H1 (cell line): Measurements from ENCODE around the gene RPL7A. TPM values are rescaled to one million over a fixed set of nuclear protein-coding genes. Genes with fewer than 3 reads are reported as not detected.

Experiments
- CTCF ChIA-PET: fragments of 300-600 bp; sonication (Branson Sonifier 250); formaldehyde crosslinking; loops from one replicate; lab custom pipeline; 2021; ENCODE audit not compliant: partially characterized antibody; lab: Charles Lee
- POLR2A ChIA-PET: fragments of 300-600 bp; sonication (Branson Sonifier 250); formaldehyde crosslinking; loops from one replicate; lab custom pipeline; 2021; ENCODE audit warnings: inconsistent platforms; ENCODE audit not compliant: partially characterized antibody; lab: Charles Lee
- DNase-seq, 2 experiments: peaks; one replicate each; pipeline versions ENCODE4 v3.0.0 to v3.0.0-alpha.2; 2010 to 2022; ENCODE audit warnings: low spot score in 2 of 2, low read depth in 1 of 2, mixed read lengths in 1 of 2
- FAIRE-seq: peaks from 2 replicates; lab custom pipeline; 2011; peaks lifted over from hg19 to GRCh38; lab: Jason Lieb, UNC
- H2AFZ ChIP-seq: 2 replicates; pipeline ENCODE4 v1.8.1; 2012; ENCODE audit warnings: low read length, inconsistent platforms
- H2AK5ac ChIP-seq: 2 replicates; pipeline ENCODE4 v1.6.1; 2013; ENCODE audit warnings: low read depth, low read length
- H2BK120ac ChIP-seq: replicated peaks from 2 replicates; pipeline ENCODE3; 2013; ENCODE audit warnings: low read depth, low read length, inconsistent platforms
- H2BK12ac ChIP-seq: 2 replicates; pipeline ENCODE4 v1.6.1; 2013; ENCODE audit warnings: low read depth, low read length
- H2BK15ac ChIP-seq: 2 replicates; pipeline ENCODE4 v1.6.1; 2013; ENCODE audit warnings: low read length
- H2BK20ac ChIP-seq: 2 replicates; pipeline ENCODE4 v1.6.1; 2013; ENCODE audit warnings: low read length
- H2BK5ac ChIP-seq: 2 replicates; pipeline ENCODE4 v1.6.1; 2013; ENCODE audit warnings: low read depth, low read length
- H3K14ac ChIP-seq: 2 replicates; pipeline ENCODE4 v1.6.1; 2013; ENCODE audit warnings: inconsistent platforms; ENCODE audit not compliant: insufficient read length
- H3K18ac ChIP-seq: 2 replicates; pipeline ENCODE4 v1.6.1; 2013; ENCODE audit warnings: low read length; ENCODE audit errors: extremely low read depth
- H3K23ac ChIP-seq: 2 replicates; pipeline ENCODE4 v1.6.1; 2013; ENCODE audit warnings: inconsistent platforms; ENCODE audit not compliant: insufficient read length
- H3K23me2 ChIP-seq: 2 replicates; pipeline ENCODE4 v1.6.1; 2013; ENCODE audit warnings: low read depth, low read length
- H3K27ac ChIP-seq: 2 replicates; pipeline ENCODE4 v1.6.1; 2011; ENCODE audit warnings: low read depth, low read length, inconsistent platforms
- H3K27me3 ChIP-seq, 4 experiments: replicated peaks in 1 of 4; 1 replicate in 1 of 4; 2 replicates in 3 of 4; pipeline versions ENCODE4 v1.6.1 to v1.8.1; 2011 to 2013; ENCODE audit warnings: low read length in 3 of 4, mild to moderate bottlenecking in 3 of 4, inconsistent platforms in 2 of 4, mixed read lengths in 2 of 4, moderate library complexity in 1 of 4; ENCODE audit not compliant: control insufficient read depth in 3 of 4, insufficient read depth in 3 of 4; ENCODE audit errors: extremely low read depth in 1 of 4
- H3K36me3 ChIP-seq, 4 experiments: 2 replicates each; pipeline versions ENCODE4 v1.6.1 to v1.8.1; 2011 to 2013; ENCODE audit warnings: mild to moderate bottlenecking in 4 of 4, low read length in 3 of 4, moderate library complexity in 2 of 4, control low read depth in 1 of 4, inconsistent platforms in 1 of 4; ENCODE audit not compliant: insufficient read depth in 4 of 4, control insufficient read depth in 2 of 4
- H3K4ac ChIP-seq: replicated peaks from 2 replicates; pipeline ENCODE3; 2013; ENCODE audit warnings: low read length, low read depth, mixed read lengths, inconsistent platforms; ENCODE audit not compliant: insufficient read length
- H3K4me1 ChIP-seq, 4 experiments: replicated peaks in 1 of 4; 1 replicate in 1 of 4; 2 replicates in 3 of 4; pipeline versions ENCODE4 v1.6.1 to v1.8.1; 2011 to 2013; ENCODE audit warnings: low read length in 3 of 4, inconsistent platforms in 2 of 4, mixed read lengths in 1 of 4; ENCODE audit not compliant: insufficient read depth in 4 of 4, control insufficient read depth in 3 of 4
- H3K4me2 ChIP-seq, 2 experiments: 2 replicates each; pipeline versions ENCODE4 v1.6.1 to v1.8.1; 2011 to 2013; ENCODE audit warnings: low read depth in 2 of 2, low read length in 2 of 2, control low read depth in 1 of 2, inconsistent platforms in 1 of 2, mild to moderate bottlenecking in 1 of 2; ENCODE audit not compliant: insufficient read depth in 1 of 2
- H3K4me3 ChIP-seq, 4 experiments: fragments of 200-600, 300-600 bp in 1 of 4; sonication (generic), shearing (Covaris generic), sonication (Bioruptor Twin) in 1 of 4; 2 replicates each; pipeline versions ENCODE4 v1.5.1 to v1.8.1; 2011 to 2016; ENCODE audit warnings: low read length in 4 of 4, low read depth in 3 of 4, control low read depth in 2 of 4, inconsistent platforms in 2 of 4, mild to moderate bottlenecking in 2 of 4, mixed read lengths in 1 of 4, moderate library complexity in 1 of 4; ENCODE audit not compliant: insufficient read depth in 2 of 4; ENCODE audit errors: extremely low read depth in 1 of 4
- H3K56ac ChIP-seq: replicated peaks from 2 replicates; pipeline ENCODE3; 2013; ENCODE audit warnings: low read depth, mild to moderate bottlenecking, mixed read lengths, low read length, inconsistent platforms; ENCODE audit not compliant: insufficient read length
- H3K79me1 ChIP-seq: 2 replicates; pipeline ENCODE4 v1.6.1; 2013; ENCODE audit warnings: low read depth, low read length, control low read depth
- H3K79me2 ChIP-seq, 2 experiments: 2 replicates each; pipeline versions ENCODE4 v1.6.1 to v1.8.1; 2012 to 2013; ENCODE audit warnings: low read length in 2 of 2, mild to moderate bottlenecking in 2 of 2, inconsistent platforms in 1 of 2; ENCODE audit not compliant: insufficient read depth in 2 of 2, control insufficient read depth in 1 of 2
- H3K9ac ChIP-seq, 4 experiments: replicated peaks in 1 of 4; 1 replicate in 1 of 4; 2 replicates in 3 of 4; pipeline versions ENCODE4 v1.6.1 to v1.8.1; 2011 to 2013; ENCODE audit warnings: low read depth in 3 of 4, low read length in 3 of 4, control low read depth in 2 of 4, mild to moderate bottlenecking in 2 of 4, moderate library complexity in 2 of 4, inconsistent platforms in 1 of 4; ENCODE audit errors: extremely low read depth in 1 of 4
- H3K9me3 ChIP-seq, 2 experiments: 2 replicates each; pipeline versions ENCODE4 v1.6.1 to v1.8.1; 2012 to 2013; ENCODE audit warnings: mild to moderate bottlenecking in 2 of 2, moderate library complexity in 2 of 2, control low read depth in 1 of 2, inconsistent platforms in 1 of 2, low read depth in 1 of 2, low read length in 1 of 2, mixed read lengths in 1 of 2; ENCODE audit not compliant: insufficient read depth in 2 of 2
- H4K20me1 ChIP-seq, 2 experiments: replicated peaks in 1 of 2; 2 replicates each; pipeline versions ENCODE3 to v1.8.1; 2011 to 2013; ENCODE audit warnings: inconsistent platforms in 2 of 2, low read length in 2 of 2, mild to moderate bottlenecking in 1 of 2; ENCODE audit not compliant: insufficient read depth in 2 of 2, control insufficient read depth in 1 of 2
- H4K5ac ChIP-seq: 2 replicates; pipeline ENCODE4 v1.6.1; 2013; ENCODE audit warnings: low read length, low read depth, mixed read lengths, inconsistent platforms; ENCODE audit not compliant: insufficient read length
- H4K8ac ChIP-seq: 2 replicates; pipeline ENCODE4 v1.8.0; 2013; ENCODE audit warnings: mild to moderate bottlenecking, moderate library complexity, low read length, inconsistent platforms; ENCODE audit not compliant: insufficient read depth; ENCODE audit errors: extremely low read depth
- H4K91ac ChIP-seq: replicated peaks from 2 replicates; pipeline ENCODE3; 2013; ENCODE audit warnings: low read length, mixed read lengths, inconsistent platforms; ENCODE audit not compliant: insufficient read length
- ASH2L ChIP-seq: fragments of 200-600, 300-600 bp; sonication (generic); IDR thresholded peaks from one replicate; pipeline ENCODE4 v1.7.1; 2017; ENCODE audit warnings: low read length
- BACH1 ChIP-seq: IDR thresholded peaks from 2 replicates; pipeline ENCODE4 v1.6.1; 2012; ENCODE audit warnings: low read length, improper control_type of control experiment
- BCL11A ChIP-seq, 2 experiments: IDR thresholded peaks; one replicate each; pipeline ENCODE4 v1.6.1; 2011; ENCODE audit warnings: low read depth in 2 of 2, low read length in 2 of 2, mild to moderate bottlenecking in 2 of 2
- CBX5 ChIP-seq: fragments of 300-800, 300-1000 bp; sonication (generic); IDR thresholded peaks from 2 replicates; pipeline ENCODE4 v1.7.1; 2016; ENCODE audit warnings: antibody characterized with exemption, low read length, low read depth
- CHD1 ChIP-seq: IDR thresholded peaks from 2 replicates; pipeline ENCODE4 v1.6.1; 2012; ENCODE audit warnings: low read depth, low read length, improper control_type of control experiment
- CHD2 ChIP-seq: IDR thresholded peaks from 2 replicates; pipeline ENCODE4 v1.6.1; 2012; ENCODE audit warnings: low read length, improper control_type of control experiment
- KDM4A ChIP-seq: IDR thresholded peaks from one replicate; pipeline ENCODE4 v1.7.1; 2012; ENCODE audit warnings: low read depth, mild to moderate bottlenecking, moderate library complexity, low read length, inconsistent platforms; ENCODE audit not compliant: severe bottlenecking
- POLR2A ChIP-seq, 2 experiments: IDR thresholded peaks; 1 replicate in 1 of 2; 2 replicates in 1 of 2; pipeline ENCODE4 v1.6.1; 2011; ENCODE audit warnings: low read depth in 2 of 2, low read length in 2 of 2, mild to moderate bottlenecking in 2 of 2; ENCODE audit errors: control extremely low read depth in 1 of 2
- RAD21 ChIP-seq, 2 experiments: IDR thresholded peaks in 1 of 2; conservative IDR thresholded peaks in 1 of 2; 2 replicates each; pipeline ENCODE4 v1.6.1; 2011; ENCODE audit warnings: low read depth in 2 of 2, low read length in 2 of 2, improper control_type of control experiment in 1 of 2, inconsistent platforms in 1 of 2, mild to moderate bottlenecking in 1 of 2, moderate library complexity in 1 of 2
- SIN3A ChIP-seq, 2 experiments: IDR thresholded peaks in 1 of 2; conservative IDR thresholded peaks in 1 of 2; 2 replicates each; pipeline ENCODE4 v1.6.1; 2011 to 2012; ENCODE audit warnings: low read length in 2 of 2, improper control_type of control experiment in 1 of 2, low read depth in 1 of 2, mild to moderate bottlenecking in 1 of 2
- SIX5 ChIP-seq: IDR thresholded peaks from 2 replicates; pipeline ENCODE4 v1.6.1; 2011; ENCODE audit warnings: mild to moderate bottlenecking, low read depth, low read length
- SRF ChIP-seq: IDR thresholded peaks from 2 replicates; pipeline ENCODE4 v1.6.1; 2011; ENCODE audit warnings: mild to moderate bottlenecking, low read depth, low read length, moderate library complexity
- SUZ12 ChIP-seq: fragments of 200-600 bp; sonication (generic); IDR thresholded peaks from 2 replicates; pipeline ENCODE4 v1.6.1; 2012; ENCODE audit warnings: mild to moderate bottlenecking, inconsistent platforms, low read length, moderate library complexity, mixed read lengths
- WGBS, 2 experiments: shearing (Covaris generic) in 1 of 2; methylation state at CpG; one replicate each; pipeline versions ENCODE4 v1.1.6 to v1.1.7; 2013 to 2015; ENCODE audit warnings: low lambda C conversion rate in 2 of 2, mixed read lengths in 2 of 2, inconsistent platforms in 1 of 2, low coverage in 1 of 2, missing lambda C conversion rate in 1 of 2; ENCODE audit not compliant: insufficient replicate concordance in 2 of 2, insufficient coverage in 1 of 2, insufficient read length in 1 of 2; ENCODE audit errors: extremely low coverage in 1 of 2, missing lambda C conversion rate in 1 of 2; 5-methylcytosine and 5-hydroxymethylcytosine counted together
- polyA plus RNA-seq, 7 experiments: library from polyadenylated mRNA; depleted of rRNA in 3 of 7; stranded (reverse) in 5 of 7; unstranded in 2 of 7; fragments of >200 nt in 5 of 7; fragments of 200-250 nt in 2 of 7; gene quantifications; 1 replicate in 5 of 7; 2 replicates in 1 of 7; 4 replicates in 1 of 7; pipeline versions ENCODE4 v1.2.1 to v1.2.3, GENCODE V29; 2011 to 2013; ENCODE audit warnings: missing spikeins in 2 of 7, mixed read lengths in 2 of 7
- total RNA-seq: library from RNA; stranded (reverse); fragmentation: NEBNext Ultra II Directional; extraction: Animal tissue kit (Norgen Biotek cat#: 25700); gene quantifications from 2 replicates; pipeline ENCODE4 v1.2.1, GENCODE V29; 2021

Gene RPL7A
- total and polyA plus RNA-seq, 2 of the 8 experiments (the other 6 are each of a cell fraction or from before 2014, with no cell fraction given), result 2,578 to 2,783 TPM

- no peak overlapping the region for H2BK120ac ChIP-seq
- H3K27me3 ChIP-seq, result no peaks in the 10 kb centered on the region
- no peak overlapping the region for H2BK12ac ChIP-seq
- no peak overlapping the region for H3K23ac ChIP-seq
- H2BK20ac ChIP-seq, result no peak overlapping the region
- H4K20me1 ChIP-seq, result peaks cover 4 to 20% of the 10 kb centered on the region in 2 experiments
- no peaks in the 10 kb centered on the region for H3K9me3 ChIP-seq
- CTCF ChIA-PET, result interaction anchor here (0.7 to 5.5 kb wide), 12 partner anchors 10 to 356 kb away, joined by 3 to 45 read pairs (median 4); partner anchors contain the start of gene SURF1
- TF ChIP-seq SUZ12 (no peak), RAD21 (IDR thresholded peaks at IDR 0.05 in 1 of 2, conservative IDR thresholded peaks at IDR 0.05 in 1 of 2; ENCODE audit: low read depth in 2 of 2, low read length in 2 of 2) (no peak), SIN3A (conservative IDR thresholded peaks at IDR 0.05 in 1 of 2, IDR thresholded peaks at IDR 0.05 in 1 of 2; ENCODE audit: low read depth in 1 of 2, low read length in 2 of 2) (no peak), CBX5 (no peak), CHD2 (no peak), BACH1 (no peak), CHD1 (no peak), SIX5 (no peak), POLR2A (IDR thresholded peaks at IDR 0.05; ENCODE audit: control extremely low read depth in 1 of 2, low read depth in 2 of 2, low read length in 2 of 2) (no peak), BCL11A (IDR thresholded peaks at IDR 0.05; ENCODE audit: low read depth in 2 of 2, low read length in 2 of 2) (no peak), KDM4A (no peak), SRF (no peak), ASH2L (no peak)
- no peak overlapping the region for H2AFZ ChIP-seq
- no peak overlapping the region for H3K27ac ChIP-seq
- peaks cover 6% of the 10 kb centered on the region; the same call in 1 of the 2 replicates for H3K23me2 ChIP-seq
- H3K14ac ChIP-seq, result no peak overlapping the region
- H3K4me3 ChIP-seq, result no peak overlapping the region
- FAIRE-seq (no peak), DNase-seq (no peak)
- H3K79me2 ChIP-seq, result peaks cover 0 to 7% of the 10 kb centered on the region in 2 experiments; a peak in 2 of 4 replicates
- H2AK5ac ChIP-seq, result no peak overlapping the region
- H3K56ac ChIP-seq, result no peak overlapping the region
- H2BK15ac ChIP-seq, result no peak overlapping the region
- no peak overlapping the region for H3K4ac ChIP-seq
- H3K79me1 ChIP-seq, result peaks cover 13% of the 10 kb centered on the region
- H3K36me3 ChIP-seq, result peaks cover 29 to 58% (median 48%) of the 10 kb centered on the region in 4 experiments
- 97% methylated on average over 3 of the region's 3 CpGs; no CpG with 5 or more reads in 1 of the 2 experiments for WGBS, 2 experiments
- H3K4me2 ChIP-seq, result no peak overlapping the region
- H3K4me1 ChIP-seq, result peaks cover 0 to 2% (median 0%) of the 10 kb centered on the region in 4 experiments; a peak in 1 of 7 replicates
- no peak overlapping the region for H2BK5ac ChIP-seq
- POLR2A ChIA-PET, result interaction anchor here (0.9 to 14.8 kb wide), 3 partner anchors 9 to 27 kb away, joined by 3 to 303 read pairs (median 25); partner anchors contain the start of genes MED22, RPL7A, SURF1 and SURF2
- H4K5ac ChIP-seq, result no peak overlapping the region
- H4K91ac ChIP-seq, result no peak overlapping the region
- no peak overlapping the region for H3K9ac ChIP-seq
- H3K18ac ChIP-seq, result no peak overlapping the region
- H4K8ac ChIP-seq, result no peak overlapping the region
These were observed 7.8 kb upstream of the RPL7A start for GRCh38 chr9:133340256-133340655.
